Lower leg skin (tissue), 4 donors: ENCODE measurements around the gene PPP2R5C. TPM values are rescaled to one million over a fixed set of nuclear protein-coding genes. Genes with fewer than 3 reads are reported as not detected.
"Not testable (repeated sequence)": the region's sequence is repeated elsewhere in the genome, so short reads cannot be mapped to it uniquely, and the experiment has no call there.

Experiments
- DNase-seq, 2 donors: peaks; one replicate each; pipeline ENCODE4 v3.0.0-alpha.2; 2019; ENCODE audit warnings: low spot score in 2 of 2
- H3K4me3 ChIP-seq: fragments of 200-600 bp; sonication (generic); 2 replicates; pipeline ENCODE4 v1.5.1; 2017; ENCODE audit warnings: mild to moderate bottlenecking, low read depth; ENCODE audit not compliant: poor library complexity, severe bottlenecking
- CTCF ChIP-seq, 3 donors: fragments of 450-650 bp; IDR thresholded peaks; one replicate each; pipeline ENCODE4 v1.5.1; 2016; ENCODE audit warnings: antibody characterized with exemption in 3 of 3, mild to moderate bottlenecking in 3 of 3, moderate library complexity in 2 of 3
- POLR2A ChIP-seq, 2 donors: fragments of 450-650 bp; IDR thresholded peaks; one replicate each; pipeline ENCODE4 v1.6.1; 2016 to 2017; ENCODE audit warnings: antibody characterized with exemption in 2 of 2, mild to moderate bottlenecking in 1 of 2, moderate library complexity in 1 of 2
- WGBS, 2 donors: methylation state at CpG; one replicate each; pipeline ENCODE4 v1.1.5; 2018; 5-methylcytosine and 5-hydroxymethylcytosine counted together
- intact Hi-C: fragments of 100-400 bp; cut with DNase I; formaldehyde crosslinking; loops from one replicate; pipeline ENCODE4 v1.15.0; 2023; ENCODE audit warnings: low total_unique reads
- total RNA-seq, 4 donors: library from RNA; depleted of rRNA; stranded (reverse); fragments of >200 nt; gene quantifications; one replicate each; pipeline ENCODE4 v1.1.0, GENCODE V29; 2016

Gene PPP2R5C
- total RNA-seq, 4 donors from 2014 or later: 74.6 to 89.9 (median 80.3) TPM

- intact Hi-C loops: no loop called here
- no peak overlapping the region for H3K4me3 ChIP-seq
- WGBS, 2 donors: 81 to 95% methylated on average over 3 of the region's 3 CpGs
- DNase-seq: peak in 1 of 2 donors; percentile 63
- TF ChIP-seq POLR2A (IDR thresholded peaks at IDR 0.05): no peak
- no peak for TF ChIP-seq CTCF (IDR thresholded peaks at IDR 0.05)
Observed at GRCh38 chr14:101740981-101741380, 20.5 kb upstream of the PPP2R5C start.

- TF ChIP-seq POLR2A (IDR thresholded peaks at IDR 0.05) (no peak), CTCF (IDR thresholded peaks at IDR 0.05) (no peak)
- intact Hi-C loops: no loop called here
- H3K4me3 ChIP-seq: no peak overlapping the region
- no peak for DNase-seq
- WGBS, 2 donors: 84 to 89% methylated on average over 6 of the region's 6 CpGs
Observed at GRCh38 chr14:101743701-101744100, 17.8 kb upstream of the PPP2R5C start.

- intact Hi-C loops, H3K4me3 ChIP-seq, DNase-seq: not testable (repeated sequence)
- WGBS, 2 donors: 86 to 93% methylated on average over 6 of the region's 6 CpGs
Observed at GRCh38 chr14:101744382-101744781, 17.1 kb upstream of the PPP2R5C start.

GRCh38 chr14:101749756-101750155, 11.8 kb upstream of the PPP2R5C start:
- intact Hi-C loops, H3K4me3 ChIP-seq: not testable (repeated sequence)
- peak in 1 of 2 donors; percentile 59 for DNase-seq
- 74 to 77% methylated on average over 4 to 5 of the region's 5 CpGs for WGBS, 2 donors

- TF ChIP-seq CTCF (IDR thresholded peaks at IDR 0.05): no peak
- TF ChIP-seq POLR2A (IDR thresholded peaks at IDR 0.05): no peak
- intact Hi-C loops: no loop called here
- no peak overlapping the region for H3K4me3 ChIP-seq
- DNase-seq: peak; percentile 9 to 69
- WGBS, 2 donors: 81 to 89% methylated on average over 4 of the region's 4 CpGs
Observed at GRCh38 chr14:101754893-101755292, 6.6 kb upstream of the PPP2R5C start.

- DNase-seq: peak; percentile 10 to 76
- 78 to 87% methylated on average over 8 of the region's 8 CpGs for WGBS, 2 donors
- no peak overlapping the region for H3K4me3 ChIP-seq
- TF ChIP-seq CTCF (IDR thresholded peaks at IDR 0.05) (no peak), POLR2A (IDR thresholded peaks at IDR 0.05) (no peak)
- intact Hi-C loops: no loop called here
Observed at GRCh38 chr14:101755591-101756324, 5.8 kb upstream of the PPP2R5C start.
